Heart right ventricle (tissue), 16 donors: ENCODE data around the gene FNDC11. TPM values are rescaled to one million over a fixed set of nuclear protein-coding genes. Genes with fewer than 3 reads are reported as not detected.
A peak's percentile ranks its signal among the peaks of the same experiment; 100 is the strongest.

Experiments used
- ATAC-seq, 8 donors: fragments of 200-7000 bp; cut with Tn5 transposase; one replicate each; pipeline ENCODE4 v1.9.1; 2020; ENCODE audit warnings: mild to moderate bottlenecking in 8 of 8, moderate library complexity in 8 of 8, moderate number of reproducible peaks in 1 of 8
- DNase-seq, 2 donors: peaks; one replicate each; pipeline ENCODE4 v3.0.0-alpha.2; 2020
- H3K27ac ChIP-seq, 10 donors: fragments of 200-600 bp; sonication (generic) in 2 of 10; one replicate each; pipeline versions ENCODE4 v1.5.0 to v1.8.0; 2020 to 2022; ENCODE audit warnings: mild to moderate bottlenecking in 3 of 10
- H3K27me3 ChIP-seq, 7 donors: fragments of 200-600 bp; one replicate each; pipeline ENCODE4 v1.8.0; 2021 to 2022; ENCODE audit warnings: mild to moderate bottlenecking in 2 of 7
- H3K36me3 ChIP-seq, 9 donors: fragments of 200-600 bp; sonication (generic) in 1 of 9; one replicate each; pipeline versions ENCODE4 v1.5.0 to v1.8.0; 2020 to 2022; ENCODE audit warnings: mild to moderate bottlenecking in 2 of 9
- H3K4me1 ChIP-seq, 9 donors: fragments of 200-600 bp; sonication (generic) in 1 of 9; one replicate each; pipeline versions ENCODE4 v1.5.0 to v1.8.0; 2020 to 2022; ENCODE audit warnings: mild to moderate bottlenecking in 4 of 9
- H3K4me3 ChIP-seq, 10 donors: fragments of 200-600 bp; sonication (generic) in 2 of 10; one replicate each; pipeline versions ENCODE4 v1.5.0 to v1.8.0; 2020 to 2022; ENCODE audit warnings: mild to moderate bottlenecking in 7 of 10, moderate library complexity in 2 of 10
- H3K9me3 ChIP-seq, 11 donors: fragments of 200-600 bp in 10 of 11; sonication (generic) in 2 of 11; one replicate each; pipeline versions ENCODE4 v1.5.0 to v1.8.0; 2013 to 2022; ENCODE audit warnings: mild to moderate bottlenecking in 2 of 11, control low read depth in 1 of 11, moderate library complexity in 1 of 11
- CTCF ChIP-seq, 9 donors: fragments of 200-600 bp; sonication (generic) in 2 of 9; IDR thresholded peaks; one replicate each; pipeline versions ENCODE4 v1.5.0 to v1.8.0; 2021 to 2022; ENCODE audit warnings: antibody characterized with exemption in 9 of 9, mild to moderate bottlenecking in 5 of 9, moderate library complexity in 1 of 9
- WGBS, 2 donors: extraction: QIAGEN DNeasy Blood & Tissue Kit; methylation state at CpG; one replicate each; pipeline ENCODE4 v1.1.7; 2013; ENCODE audit warnings: inconsistent platforms in 1 of 2; 5-methylcytosine and 5-hydroxymethylcytosine counted together
- intact Hi-C, 10 donors: fragments of 100-400 bp; cut with DNase I; formaldehyde crosslinking; loops; one replicate each; pipeline versions ENCODE4 v1.11.1 to v1.14.2; 2022
- polyA plus RNA-seq, 2 donors: library from polyadenylated mRNA; stranded (reverse); fragments of 200-250 nt; gene quantifications; one replicate each; pipeline ENCODE4 v1.2.3, GENCODE V29; 2013
- total RNA-seq, 10 donors: library from RNA; stranded (reverse); fragmentation: NEBNext Ultra II Directional in 3 of 10; extraction: Animal tissue kit (Norgen Biotek cat#: 25700) in 3 of 10; gene quantifications; one replicate each; pipeline versions ENCODE4 v1.2.1 to v1.2.4, GENCODE V29; 2021 to 2023
- donor health status: Arrhythmogenic right ventricular cardiomyopathy.
- donor health status: ischemic (EF 13 %, LVEDD 7.1; RV severe dilation, severe dysfunction).
- donor health status: healthy with polysubstance abuse.
- donor health status: DM: no; HTN: yes; CAD: no.
- donor health status: DM: no; HTN: no; CAD: no.
- donor health status: ischemic (EF 25% LVEDD 6.9; RV normal size, moderate dysfunction).
- donor health status: ischemic (EF 25% LVEDD 5.7; RV mildly dilated, moderate dysfunction).
- donor health status: healthy.
- donor health status: DM: yes; HTN: yes; CAD: no.
- donor health status: Ischemic cardiomyopathy.
- donor health status: ischemic (EF 35%, LVEDD 5.7; RV mildly dilated, moderate dysfunction).
- donor health status: nonischemic (EF 11% LVEDD 7.7; RV severe dilation, severe dysfunction).
- donor health status: DM: yes; HTN: yes; CAD: no.
- donor health status: PGD.
- donor health status: ischemic (EF 29% LVEDD 5.4; RV normal size, mild dysfunction).
- donor health status: nonischemic (EF 23%, LVEDD 6.1; RV moderate dilation, normal function).

FNDC11 gene
- total and polyA plus RNA-seq, 12 donors = 0.09 to 0.29 (median 0.18) TPM; not detected in 6

GRCh38 chr20:63566395-63567135 lies 12.6 kb downstream of the FNDC11 start:
- 91 to 94% methylated on average over 46 of the region's 46 CpGs for WGBS, 2 donors
- ATAC-seq (peak in 3 of 8 donors; percentile 22 to 39 (median 26)), DNase-seq (no peak)
- Histone ChIP-seq H3K4me1 (peaks cover 0 to 31% (median 0%) of the 10 kb centered on the region in 9 donors), H3K27ac (no peak overlapping the region), H3K27me3 (peaks cover 0 to 23% (median 0%) of the 10 kb centered on the region in 7 donors), H3K9me3 (no peaks in the 10 kb centered on the region), H3K4me3 (no peak overlapping the region), H3K36me3 (peaks cover 0 to 83% (median 44%) of the 10 kb centered on the region in 9 donors)
- no peak for TF ChIP-seq CTCF (IDR thresholded peaks at IDR 0.05)
- intact Hi-C loops = no loop called here

- Histone ChIP-seq H3K4me1 (peaks cover 0 to 31% (median 0%) of the 10 kb centered on the region in 9 donors), H3K27ac (peak overlapping the region in 1 of 10 donors; percentile 79), H3K9me3 (no peaks in the 10 kb centered on the region), H3K36me3 (peaks cover 0 to 81% (median 41%) of the 10 kb centered on the region in 9 donors), H3K4me3 (no peak overlapping the region), H3K27me3 (peaks cover 0 to 26% (median 0%) of the 10 kb centered on the region in 7 donors)
- peak in 2 of 8 donors; percentile 3 to 8 for ATAC-seq
- TF ChIP-seq CTCF (IDR thresholded peaks at IDR 0.05) = no peak
- intact Hi-C loops = no loop called here
- DNase-seq = no peak
- 91 to 94% methylated on average over 22 of the region's 22 CpGs for WGBS, 2 donors
Observed at GRCh38 chr20:63567136-63567385, 13.1 kb downstream of the FNDC11 start.

- Histone ChIP-seq H3K36me3 (peaks cover 0 to 81% (median 43%) of the 10 kb centered on the region in 9 donors), H3K27me3 (peaks cover 0 to 31% (median 0%) of the 10 kb centered on the region in 7 donors), H3K4me3 (peak overlapping the region in 1 of 10 donors; percentile 35), H3K4me1 (peaks cover 0 to 34% (median 5%) of the 10 kb centered on the region in 9 donors), H3K27ac (peak overlapping the region in 1 of 10 donors; percentile 79), H3K9me3 (no peaks in the 10 kb centered on the region)
- intact Hi-C loops = no loop called here
- ATAC-seq = peak in 7 of 8 donors; percentile 16 to 62 (median 41)
- TF ChIP-seq CTCF (IDR thresholded peaks at IDR 0.05) = no peak
- 88 to 90% methylated on average over 30 to 37 of the region's 37 CpGs for WGBS, 2 donors
- DNase-seq = no peak
Observed at GRCh38 chr20:63567386-63568169, 13.6 kb downstream of the FNDC11 start.

GRCh38 chr20:63568170-63568981 lies 14.4 kb downstream of the FNDC11 start:
- H3K27ac ChIP-seq = peak overlapping the region in 1 of 10 donors; percentile 79
- peak overlapping the region in 1 of 10 donors; percentile 35 for H3K4me3 ChIP-seq
- H3K27me3 ChIP-seq = peaks cover 0 to 39% (median 0%) of the 10 kb centered on the region in 7 donors
- peaks cover 0 to 77% (median 35%) of the 10 kb centered on the region in 9 donors for H3K36me3 ChIP-seq
- H3K4me1 ChIP-seq = peaks cover 5 to 42% (median 13%) of the 10 kb centered on the region in 9 donors
- ATAC-seq (peak in 5 of 8 donors; percentile 1 to 11 (median 5)), DNase-seq (no peak)
- H3K9me3 ChIP-seq = no peaks in the 10 kb centered on the region
- no peak for TF ChIP-seq CTCF (IDR thresholded peaks at IDR 0.05)
- intact Hi-C loops = no loop called here
- WGBS, 2 donors = 91 to 92% methylated on average over 43 of the region's 43 CpGs
